K562 (cell line): ENCODE results near the gene DENND1A.

ENCODE experiments used
- ASH1L ChIP-seq: fragments of 450-650 bp; IDR thresholded peaks from 2 replicates; pipeline ENCODE4 v1.6.1; 2018; ENCODE audit warnings: borderline replicate concordance, mild to moderate bottlenecking, low read depth; ENCODE audit not compliant: partially characterized antibody
- BHLHE40 ChIP-seq: IDR thresholded peaks from 2 replicates; pipeline ENCODE4 v1.6.1; 2011; ENCODE audit warnings: low read length, improper control_type of control experiment
- CBFB ChIP-seq: sonication (generic); formaldehyde crosslinking; IDR thresholded peaks from 2 replicates; pipeline ENCODE4 v1.4.0; 2020; ENCODE audit warnings: mild to moderate bottlenecking, missing genetic modification reagents
- CC2D1A ChIP-seq: fragments of 450-650 bp; IDR thresholded peaks from 2 replicates; pipeline ENCODE4 v1.6.1; 2017; ENCODE audit warnings: mild to moderate bottlenecking
- ELF4 ChIP-seq: fragments of 450-650 bp; formaldehyde crosslinking; IDR thresholded peaks from 2 replicates; pipeline ENCODE4 v1.4.0; 2022; ENCODE audit warnings: missing genetic modification characterization
- KAT7 ChIP-seq: sonication (generic); formaldehyde crosslinking; IDR thresholded peaks from 2 replicates; pipeline ENCODE4 v1.8.0; 2022; ENCODE audit warnings: missing genetic modification reagents, mild to moderate bottlenecking, borderline replicate concordance
- PHB2 ChIP-seq: fragments of 450-650 bp; IDR thresholded peaks from 2 replicates; pipeline ENCODE4 v1.6.1; 2017; ENCODE audit warnings: low read depth
- RBFOX2 ChIP-seq: fragments of 200-400 bp; formaldehyde crosslinking; IDR thresholded peaks from 2 replicates; pipeline ENCODE4 v1.6.1; 2017; ENCODE audit warnings: low read depth, mild to moderate bottlenecking, low read length, moderate library complexity
- TF ChIP-seq, protein P1 (sequence below), 3 experiments: IDR thresholded peaks in 2 of 3; conservative IDR thresholded peaks in 1 of 3; 2 replicates each; pipeline ENCODE4 v1.5.1; 2011 to 2012; ENCODE audit warnings: low read length in 3 of 3, mild to moderate bottlenecking in 3 of 3, control low read depth in 2 of 3, improper control_type of control experiment in 1 of 3, inconsistent platforms in 1 of 3, low read depth in 1 of 3, mixed read lengths in 1 of 3, moderate library complexity in 1 of 3; ENCODE audit not compliant: insufficient read depth in 2 of 3
- TF ChIP-seq, protein P2 (sequence below): sonication (generic); formaldehyde crosslinking; IDR thresholded peaks from 2 replicates; pipeline ENCODE4 v1.8.1; 2023; ENCODE audit warnings: mild to moderate bottlenecking, missing genetic modification reagents, moderate library complexity

DNA sequence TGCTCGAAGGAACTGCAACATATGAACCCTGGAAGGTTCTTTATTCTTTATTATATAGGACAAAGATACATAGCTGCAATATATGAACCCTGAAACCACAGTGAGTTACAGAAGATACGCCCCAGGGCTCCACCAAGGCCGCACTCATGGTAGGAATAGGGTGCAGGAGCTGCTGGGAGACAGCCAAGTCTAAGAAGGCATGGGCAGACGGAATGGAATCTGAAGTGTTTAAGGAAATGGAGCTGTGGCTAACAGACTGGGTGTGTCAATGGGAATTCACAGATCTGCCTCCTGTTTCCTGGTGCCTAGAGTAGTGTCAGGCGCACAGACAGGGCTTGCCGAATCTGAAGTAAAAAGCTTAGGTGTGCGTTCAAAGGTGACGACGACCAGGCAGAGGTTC is 286.4 kb downstream of the DENND1A start:
- TF ChIP-seq CBFB (CRISPR knock-in tag) (no peak), PHB2 (no peak), KAT7 (no peak), ELF4 (CRISPR knock-in tag) (no peak), ASH1L (no peak), BHLHE40 (no peak), RBFOX2 (no peak), CC2D1A (no peak)
- TF ChIP-seq, protein P1, sequence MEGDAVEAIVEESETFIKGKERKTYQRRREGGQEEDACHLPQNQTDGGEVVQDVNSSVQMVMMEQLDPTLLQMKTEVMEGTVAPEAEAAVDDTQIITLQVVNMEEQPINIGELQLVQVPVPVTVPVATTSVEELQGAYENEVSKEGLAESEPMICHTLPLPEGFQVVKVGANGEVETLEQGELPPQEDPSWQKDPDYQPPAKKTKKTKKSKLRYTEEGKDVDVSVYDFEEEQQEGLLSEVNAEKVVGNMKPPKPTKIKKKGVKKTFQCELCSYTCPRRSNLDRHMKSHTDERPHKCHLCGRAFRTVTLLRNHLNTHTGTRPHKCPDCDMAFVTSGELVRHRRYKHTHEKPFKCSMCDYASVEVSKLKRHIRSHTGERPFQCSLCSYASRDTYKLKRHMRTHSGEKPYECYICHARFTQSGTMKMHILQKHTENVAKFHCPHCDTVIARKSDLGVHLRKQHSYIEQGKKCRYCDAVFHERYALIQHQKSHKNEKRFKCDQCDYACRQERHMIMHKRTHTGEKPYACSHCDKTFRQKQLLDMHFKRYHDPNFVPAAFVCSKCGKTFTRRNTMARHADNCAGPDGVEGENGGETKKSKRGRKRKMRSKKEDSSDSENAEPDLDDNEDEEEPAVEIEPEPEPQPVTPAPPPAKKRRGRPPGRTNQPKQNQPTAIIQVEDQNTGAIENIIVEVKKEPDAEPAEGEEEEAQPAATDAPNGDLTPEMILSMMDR (IDR thresholded peaks at IDR 0.05 in 2 of 3, conservative IDR thresholded peaks at IDR 0.05 in 1 of 3; ENCODE audit: insufficient read depth in 2 of 3, low read depth in 1 of 3, low read length in 3 of 3), result no peak
- TF ChIP-seq, protein P2, sequence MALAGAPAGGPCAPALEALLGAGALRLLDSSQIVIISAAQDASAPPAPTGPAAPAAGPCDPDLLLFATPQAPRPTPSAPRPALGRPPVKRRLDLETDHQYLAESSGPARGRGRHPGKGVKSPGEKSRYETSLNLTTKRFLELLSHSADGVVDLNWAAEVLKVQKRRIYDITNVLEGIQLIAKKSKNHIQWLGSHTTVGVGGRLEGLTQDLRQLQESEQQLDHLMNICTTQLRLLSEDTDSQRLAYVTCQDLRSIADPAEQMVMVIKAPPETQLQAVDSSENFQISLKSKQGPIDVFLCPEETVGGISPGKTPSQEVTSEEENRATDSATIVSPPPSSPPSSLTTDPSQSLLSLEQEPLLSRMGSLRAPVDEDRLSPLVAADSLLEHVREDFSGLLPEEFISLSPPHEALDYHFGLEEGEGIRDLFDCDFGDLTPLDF, result no peak
